Central memory CD4-positive, alpha-beta T cell (primary cell): ENCODE results near the gene CDC42BPB.
"Not testable (repeated sequence)": the region's sequence is repeated elsewhere in the genome, so short reads cannot be mapped to it uniquely, and the experiment has no call there.

Experiments
- DNase-seq: peaks from one replicate; pipeline ENCODE4 v3.0.0; 2022

CDC42BPB gene

GRCh38 chr14:102939329-102939728 is 118.0 kb downstream of the CDC42BPB start:
- no peak for DNase-seq

- DNase-seq = no peak
Observed at GRCh38 chr14:102938191-102938590, 119.2 kb downstream of the CDC42BPB start.

GRCh38 chr14:102937331-102938175 is 119.8 kb downstream of the CDC42BPB start:
- DNase-seq = no peak

GRCh38 chr14:102935756-102936155 is 121.6 kb downstream of the CDC42BPB start:
- no peak for DNase-seq

- DNase-seq = no peak
Observed at GRCh38 chr14:102933618-102934231, 123.6 kb downstream of the CDC42BPB start.

GRCh38 chr14:102932484-102933248 is 124.7 kb downstream of the CDC42BPB start:
- DNase-seq = no peak

- no peak for DNase-seq
Observed at GRCh38 chr14:102931580-102932285, 125.6 kb downstream of the CDC42BPB start.

- DNase-seq = no peak
Observed at GRCh38 chr14:102930753-102931579, 126.4 kb downstream of the CDC42BPB start.

- no peak for DNase-seq
Observed at GRCh38 chr14:102930138-102930752, 127.1 kb downstream of the CDC42BPB start.

GRCh38 chr14:102929241-102930137 is 127.9 kb downstream of the CDC42BPB start:
- DNase-seq = no peak

- DNase-seq = peak; percentile 73
Observed at GRCh38 chr14:102928412-102929240, 128.7 kb downstream of the CDC42BPB start.

GRCh38 chr14:102927878-102928411 is 129.4 kb downstream of the CDC42BPB start:
- no peak for DNase-seq

- DNase-seq = no peak
Observed at GRCh38 chr14:102927346-102927877, 129.9 kb downstream of the CDC42BPB start.

- DNase-seq = not testable (repeated sequence)
Observed at GRCh38 chr14:102926840-102927239, 130.5 kb downstream of the CDC42BPB start.

- no peak for DNase-seq
Observed at GRCh38 chr14:102926104-102926503, 131.2 kb downstream of the CDC42BPB start.

GRCh38 chr14:102925646-102926045 is 131.7 kb downstream of the CDC42BPB start:
- DNase-seq = no peak

GRCh38 chr14:102924632-102925588 is 132.4 kb downstream of the CDC42BPB start:
- DNase-seq = no peak
